GM12891 (cell line): ENCODE measurements around the gene GATAD2A.

ENCODE experiments used
- DNase-seq: peaks from one replicate; pipeline ENCODE4 v3.0.0; 2011; ENCODE audit warnings: low spot score; ENCODE audit not compliant: insufficient read length
- FAIRE-seq: peaks from 2 replicates; lab custom pipeline; 2011; peaks lifted over from hg19 to GRCh38; lab: Jason Lieb, UNC
- PAX5 ChIP-seq: IDR thresholded peaks from 2 replicates; pipeline ENCODE4 v1.6.1; 2011; ENCODE audit warnings: low read length, moderate library complexity, mild to moderate bottlenecking; ENCODE audit not compliant: insufficient read depth, severe bottlenecking
- POLR2A ChIP-seq: IDR thresholded peaks from 2 replicates; pipeline ENCODE4 v1.6.1; 2011; ENCODE audit warnings: low read depth, low read length, control low read depth
- POLR2AphosphoS5 ChIP-seq: IDR thresholded peaks from 2 replicates; pipeline ENCODE4 v1.6.1; 2011; ENCODE audit warnings: low read depth, low read length, control low read depth
- POU2F2 ChIP-seq: IDR thresholded peaks from 2 replicates; pipeline ENCODE4 v1.6.1; 2011; ENCODE audit warnings: low read depth, mild to moderate bottlenecking, control low read depth, low read length, moderate library complexity
- SPI1 ChIP-seq: IDR thresholded peaks from 2 replicates; pipeline ENCODE4 v1.6.1; 2011; ENCODE audit warnings: low read depth, low read length, control low read depth
- TAF1 ChIP-seq: IDR thresholded peaks from 2 replicates; pipeline ENCODE4 v1.6.1; 2011; ENCODE audit warnings: low read depth, low read length, control low read depth

Gene GATAD2A

GRCh38 chr19:19546751-19547162 is 141.3 kb downstream of the GATAD2A start:
- TF ChIP-seq SPI1 (no peak), POU2F2 (no peak), PAX5 (no peak), POLR2AphosphoS5 (no peak), TAF1 (no peak), POLR2A (no peak)
- DNase-seq (no peak), FAIRE-seq (no peak)

DNA sequence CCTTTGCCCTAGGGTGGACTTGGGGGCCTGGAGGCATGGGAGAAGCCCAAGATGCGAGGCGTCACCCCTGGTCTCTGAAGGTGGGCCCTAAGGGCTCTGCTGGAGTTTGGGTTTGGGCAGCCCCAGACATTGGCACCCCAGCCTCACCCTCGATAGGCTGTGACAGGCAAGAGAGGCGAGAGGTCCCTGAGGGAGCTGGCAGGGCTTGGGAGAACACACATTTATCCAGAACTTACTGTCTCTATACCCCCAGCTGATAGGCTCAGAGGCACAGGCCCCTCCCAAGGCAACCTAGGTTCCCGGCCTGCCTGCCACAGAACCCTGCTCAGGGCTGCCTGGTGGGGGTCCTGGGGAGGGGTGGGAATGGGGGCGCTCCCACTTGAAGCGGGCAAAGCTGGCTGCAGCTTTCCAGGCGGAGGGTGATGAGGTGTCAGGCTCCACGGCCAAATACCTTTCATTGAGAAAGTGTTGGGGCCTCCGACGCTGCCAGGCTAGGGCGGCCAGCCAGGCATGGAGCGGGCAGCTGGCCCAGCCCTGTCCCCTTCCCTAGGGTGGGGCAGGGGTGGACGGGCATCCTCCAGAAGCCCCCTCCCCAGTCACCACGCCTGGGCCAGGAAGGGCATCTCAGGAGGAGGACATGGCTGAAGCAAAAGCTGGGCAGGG is 142.3 kb downstream of the GATAD2A start:
- FAIRE-seq = no peak
- TF ChIP-seq POLR2A = no peak
- TF ChIP-seq POU2F2 = no peak
- no peak for TF ChIP-seq SPI1
- TF ChIP-seq TAF1 = no peak
- TF ChIP-seq PAX5 = no peak
- TF ChIP-seq POLR2AphosphoS5 = no peak
- no peak for DNase-seq

DNA sequence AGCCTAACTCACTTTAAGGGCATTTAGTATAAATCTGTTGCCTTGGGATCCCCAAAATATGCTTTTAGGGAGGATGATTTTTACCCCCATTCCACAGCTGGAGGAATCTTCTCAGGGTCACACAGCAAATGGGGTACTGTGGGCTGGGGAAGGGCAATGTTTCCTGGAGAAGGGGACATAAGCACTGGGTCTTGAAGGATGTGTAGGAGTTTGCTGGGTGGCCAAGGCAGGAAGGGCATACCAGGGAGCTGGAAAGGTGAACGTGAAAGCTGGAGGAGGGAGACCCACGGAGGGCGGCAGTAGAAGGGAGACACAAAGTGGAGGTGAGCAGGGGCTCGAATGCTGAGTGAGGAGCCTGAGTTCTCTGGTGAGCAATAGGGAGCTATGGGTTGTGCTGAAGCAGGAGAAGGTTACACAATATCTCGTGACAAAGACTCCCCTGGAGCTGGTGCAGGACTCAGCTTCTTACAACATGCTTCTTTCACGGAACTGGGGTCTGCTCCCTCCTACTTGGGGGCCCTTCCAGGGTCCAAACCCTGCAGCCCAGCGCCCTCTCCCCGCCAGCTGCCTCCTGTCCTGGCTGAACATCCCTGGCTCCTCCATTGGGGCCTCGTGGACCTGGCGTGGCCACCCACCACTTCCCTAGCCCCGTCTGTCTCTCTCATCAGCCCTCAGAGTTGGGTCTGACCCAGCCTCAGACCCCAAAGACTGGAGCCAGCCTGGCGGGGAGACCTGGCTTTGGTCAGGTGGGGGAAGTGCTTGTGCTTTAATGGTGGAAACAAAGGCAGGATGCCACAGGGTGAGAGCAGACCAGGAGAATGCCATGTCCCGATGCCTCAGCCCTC is 143.7 kb downstream of the GATAD2A start:
- FAIRE-seq = no peak
- no peak for TF ChIP-seq PAX5
- TF ChIP-seq POLR2AphosphoS5 = no peak
- no peak for TF ChIP-seq TAF1
- TF ChIP-seq POLR2A = no peak
- TF ChIP-seq POU2F2 = no peak
- no peak for TF ChIP-seq SPI1
- DNase-seq = no peak

- DNase-seq = no peak
- TF ChIP-seq POLR2A (no peak), POU2F2 (no peak), POLR2AphosphoS5 (no peak), SPI1 (no peak), TAF1 (no peak), PAX5 (no peak)
- no peak for FAIRE-seq
These were observed 144.5 kb downstream of the GATAD2A start for GRCh38 chr19:19549804-19550464.

- no peak for TF ChIP-seq SPI1
- no peak for TF ChIP-seq POU2F2
- no peak for TF ChIP-seq POLR2AphosphoS5
- TF ChIP-seq TAF1 = no peak
- no peak for TF ChIP-seq PAX5
- TF ChIP-seq POLR2A = no peak
- no peak for FAIRE-seq
- DNase-seq = no peak
These were observed 145.0 kb downstream of the GATAD2A start for GRCh38 chr19:19550485-19550929.

DNA sequence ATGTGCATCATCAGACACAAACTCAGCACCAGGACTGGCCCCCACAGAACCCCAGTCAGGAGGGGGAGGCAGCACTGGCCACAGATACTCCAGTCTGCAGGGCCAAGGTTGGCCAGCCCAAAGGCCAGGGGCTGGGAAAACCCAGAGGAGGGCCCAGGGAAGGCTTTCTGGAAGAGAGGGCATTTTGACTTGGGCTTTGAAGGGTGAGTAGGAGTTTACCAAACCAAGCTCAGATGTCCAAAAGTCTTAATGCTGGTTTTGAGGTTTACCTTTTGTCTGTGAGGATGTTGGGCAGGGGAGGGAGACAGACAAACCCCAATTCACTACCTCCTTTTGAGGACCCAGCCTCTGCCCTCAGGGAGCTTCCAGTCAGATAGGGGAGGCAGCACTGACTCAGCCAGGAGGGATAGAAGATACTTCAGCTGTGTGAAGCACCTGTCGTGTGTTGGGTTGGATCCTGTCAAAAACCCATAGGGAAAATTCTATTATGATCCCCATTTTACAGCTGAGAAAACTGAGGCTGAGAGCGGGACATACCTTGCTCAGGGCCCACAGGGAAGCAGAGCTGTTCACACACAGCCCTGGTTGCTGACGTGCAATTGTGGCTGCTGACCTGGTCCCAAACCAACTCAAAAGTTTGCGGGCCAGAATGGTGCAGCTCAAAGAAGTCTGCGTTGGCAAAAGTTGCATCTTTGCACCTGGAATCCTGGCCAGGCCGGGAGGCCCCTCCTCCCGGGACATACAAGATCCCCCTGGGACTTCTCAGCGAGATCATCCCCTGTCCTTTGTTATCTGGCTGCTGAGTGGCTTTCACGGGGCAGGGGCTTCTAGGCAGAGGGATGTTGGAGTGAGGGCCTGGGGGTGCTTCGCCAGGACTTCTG is 145.7 kb downstream of the GATAD2A start:
- DNase-seq = no peak
- TF ChIP-seq TAF1 = no peak
- no peak for TF ChIP-seq PAX5
- TF ChIP-seq SPI1 = no peak
- TF ChIP-seq POLR2AphosphoS5 = no peak
- no peak for TF ChIP-seq POU2F2
- TF ChIP-seq POLR2A = no peak
- FAIRE-seq = no peak

GRCh38 chr19:19551853-19552192 is 146.3 kb downstream of the GATAD2A start:
- no peak for DNase-seq
- no peak for FAIRE-seq
- no peak for TF ChIP-seq POU2F2
- TF ChIP-seq TAF1 = no peak
- TF ChIP-seq PAX5 = no peak
- TF ChIP-seq POLR2AphosphoS5 = no peak

DNA sequence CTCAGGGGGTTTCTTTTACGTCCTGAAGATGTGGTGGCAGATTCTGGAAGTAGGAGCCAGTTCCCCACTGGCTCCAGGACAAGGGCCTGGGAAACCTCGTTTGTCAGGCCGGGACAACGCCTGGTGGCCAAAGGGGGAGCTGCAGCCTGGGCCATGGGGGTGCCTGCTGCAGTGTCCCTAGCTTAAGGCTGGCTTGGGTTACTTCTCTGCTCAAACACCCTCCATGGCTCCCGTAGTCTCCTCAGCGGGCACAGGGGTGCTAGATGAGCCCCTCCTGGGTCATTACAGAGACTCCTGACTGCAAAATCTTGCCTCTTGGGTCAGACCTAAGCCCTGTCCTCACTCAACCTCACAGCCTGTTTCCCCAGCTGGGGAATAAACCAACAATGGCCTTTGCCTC is 147.3 kb downstream of the GATAD2A start:
- FAIRE-seq = no peak
- peak; percentile 77 for DNase-seq
- TF ChIP-seq PAX5 = no peak
- no peak for TF ChIP-seq POLR2AphosphoS5
- no peak for TF ChIP-seq TAF1
- TF ChIP-seq SPI1 = no peak
- TF ChIP-seq POU2F2 = no peak
- no peak for TF ChIP-seq POLR2A

GRCh38 chr19:19553670-19554069 is 148.2 kb downstream of the GATAD2A start:
- FAIRE-seq = no peak
- no peak for DNase-seq
- TF ChIP-seq TAF1 = no peak
- TF ChIP-seq SPI1 = no peak
- no peak for TF ChIP-seq POU2F2
- TF ChIP-seq POLR2A = no peak
- TF ChIP-seq POLR2AphosphoS5 = no peak
- TF ChIP-seq PAX5 = no peak
